NB4 (cell line): ENCODE results near the gene GABBR2.

Source experiments
- CTCF ChIP-seq: IDR thresholded peaks from one replicate; pipeline ENCODE4 v1.5.1; 2012; ENCODE audit warnings: low read depth, low read length
- POLR2A ChIP-seq: IDR thresholded peaks from 2 replicates; pipeline ENCODE4 v1.6.1; 2011; ENCODE audit warnings: mild to moderate bottlenecking; ENCODE audit not compliant: insufficient read length; ENCODE audit errors: extremely low read depth
- TF ChIP-seq, protein P1 (sequence below): IDR thresholded peaks from 2 replicates; pipeline ENCODE4 v1.6.1; 2011; ENCODE audit warnings: low read depth, low read length

GRCh38 chr9:98367923-98368322 is 340.8 kb downstream of the GABBR2 start:
- TF ChIP-seq CTCF (no peak), POLR2A (no peak)
- TF ChIP-seq, protein P1, sequence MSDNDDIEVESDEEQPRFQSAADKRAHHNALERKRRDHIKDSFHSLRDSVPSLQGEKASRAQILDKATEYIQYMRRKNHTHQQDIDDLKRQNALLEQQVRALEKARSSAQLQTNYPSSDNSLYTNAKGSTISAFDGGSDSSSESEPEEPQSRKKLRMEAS, result no peak
